Endothelial cell of umbilical vein (primary cell): ENCODE data around the gene PCDH15. TPM values are rescaled to one million over a fixed set of nuclear protein-coding genes. Genes with fewer than 3 reads are reported as not detected.

Experiments used
- BruUV-seq: library from RNA; stranded (reverse); fragments of 400-500 nt; replicated peaks from 2 replicates; lab custom pipeline; 2021; lab: Mats Ljungman, UMichigan
- CTCF ChIA-PET: fragments of 300-600, 350-600 bp; sonication (Branson Sonifier 250); formaldehyde crosslinking; loops from one replicate; lab custom pipeline; 2021; ENCODE audit warnings: antibody characterized with exemption, inconsistent platforms; lab: Charles Lee
- POLR2A ChIA-PET: fragments of 300-600, 350-600 bp; sonication (Branson Sonifier 250); formaldehyde crosslinking; loops from one replicate; lab custom pipeline; 2021; ENCODE audit warnings: antibody characterized with exemption, inconsistent platforms; lab: Charles Lee
- DNase-seq: peaks from one replicate; pipeline ENCODE4 v3.0.0-alpha.2; 2011; ENCODE audit warnings: low read depth, low spot score
- FAIRE-seq: peaks from 2 replicates; lab custom pipeline; 2011; peaks lifted over from hg19 to GRCh38; lab: Jason Lieb, UNC
- H2AFZ ChIP-seq: 2 replicates; pipeline ENCODE4 v1.6.0; 2012; ENCODE audit warnings: low read depth, low read length, control low read depth, inconsistent platforms
- H3K27ac ChIP-seq: 2 replicates; pipeline ENCODE4 v1.5.1; 2011; ENCODE audit warnings: low read depth, mild to moderate bottlenecking, control low read depth, low read length, moderate library complexity; ENCODE audit not compliant: insufficient read depth
- H3K27me3 ChIP-seq, 2 experiments: 2 replicates each; pipeline versions ENCODE4 v1.6.0 to v1.6.1; 2011; ENCODE audit warnings: low read length in 2 of 2, mixed read lengths in 1 of 2; ENCODE audit not compliant: control insufficient read depth in 2 of 2, insufficient read depth in 2 of 2
- H3K36me3 ChIP-seq, 2 experiments: 2 replicates in 1 of 2; 3 replicates in 1 of 2; pipeline ENCODE4 v1.5.1; 2011; ENCODE audit warnings: low read length in 2 of 2, mild to moderate bottlenecking in 1 of 2, moderate library complexity in 1 of 2; ENCODE audit not compliant: control insufficient read depth in 2 of 2, insufficient read depth in 2 of 2; ENCODE audit errors: extremely low read depth in 1 of 2
- H3K4me1 ChIP-seq: 3 replicates; pipeline ENCODE4 v1.5.1; 2011; ENCODE audit warnings: mild to moderate bottlenecking, low read length; ENCODE audit not compliant: control insufficient read depth, insufficient read depth; ENCODE audit errors: extremely low read depth
- H3K4me2 ChIP-seq: 2 replicates; pipeline ENCODE4 v1.6.1; 2011; ENCODE audit warnings: low read length, control low read depth, mixed read lengths; ENCODE audit not compliant: insufficient read depth
- H3K4me3 ChIP-seq, 3 experiments: fragments of 200-600 bp in 1 of 3; sonication (generic), shearing (Covaris generic) in 1 of 3; replicated peaks in 1 of 3; 2 replicates each; pipeline ENCODE4 v1.5.1; 2011 to 2016; ENCODE audit warnings: control low read depth in 3 of 3, low read length in 3 of 3, mild to moderate bottlenecking in 2 of 3, inconsistent platforms in 1 of 3, low read depth in 1 of 3, moderate library complexity in 1 of 3; ENCODE audit not compliant: insufficient read depth in 1 of 3
- H3K79me2 ChIP-seq: 2 replicates; pipeline ENCODE4 v1.6.0; 2012; ENCODE audit warnings: low read length, inconsistent platforms; ENCODE audit not compliant: control insufficient read depth, insufficient read depth
- H3K9ac ChIP-seq: replicated peaks from 2 replicates; pipeline ENCODE3; 2011; ENCODE audit warnings: low read length, control low read depth; ENCODE audit not compliant: insufficient read depth; ENCODE audit errors: extremely low read depth
- H3K9me1 ChIP-seq: replicated peaks from 3 replicates; pipeline ENCODE4 v1.6.0; 2011; ENCODE audit warnings: mild to moderate bottlenecking, low read length; ENCODE audit not compliant: control insufficient read depth, insufficient read depth; ENCODE audit errors: extremely low read depth
- H3K9me3 ChIP-seq: replicated peaks from 2 replicates; pipeline ENCODE4 v1.5.1; 2012; ENCODE audit warnings: low read length, inconsistent platforms; ENCODE audit not compliant: control insufficient read depth, insufficient read depth
- H4K20me1 ChIP-seq: replicated peaks from 2 replicates; pipeline ENCODE3; 2011; ENCODE audit warnings: mild to moderate bottlenecking, low read length; ENCODE audit not compliant: control insufficient read depth, insufficient read depth; ENCODE audit errors: extremely low read depth
- CTCF ChIP-seq, 2 donors: IDR thresholded peaks; 1 replicate in 1 of 2; 2 replicates in 1 of 2; pipeline ENCODE4 v1.5.1; 2011; ENCODE audit warnings: low read length in 2 of 2, mild to moderate bottlenecking in 2 of 2, moderate library complexity in 2 of 2, control low read depth in 1 of 2, inconsistent platforms in 1 of 2, low read depth in 1 of 2; ENCODE audit not compliant: insufficient read depth in 1 of 2; ENCODE audit errors: extremely low read depth in 1 of 2
- EZH2 ChIP-seq: IDR thresholded peaks from 2 replicates; pipeline ENCODE4 v1.6.1; 2012; ENCODE audit warnings: borderline replicate concordance, low read depth, mild to moderate bottlenecking, moderate library complexity, low read length, inconsistent platforms; ENCODE audit not compliant: severe bottlenecking
- FOS ChIP-seq: IDR thresholded peaks from 2 replicates; pipeline ENCODE4 v1.6.1; 2011; ENCODE audit warnings: mild to moderate bottlenecking, low read length, moderate library complexity, borderline replicate concordance; ENCODE audit not compliant: insufficient read depth
- GATA2 ChIP-seq: IDR thresholded peaks from 2 replicates; pipeline ENCODE4 v1.7.0; 2011; ENCODE audit warnings: low read depth, mild to moderate bottlenecking, moderate library complexity, mixed read lengths, low read length; ENCODE audit not compliant: insufficient read length, insufficient read depth
- JUN ChIP-seq: IDR thresholded peaks from 2 replicates; pipeline ENCODE4 v1.6.1; 2011; ENCODE audit warnings: borderline replicate concordance, low read depth; ENCODE audit not compliant: insufficient read length, insufficient read depth
- MAX ChIP-seq: IDR thresholded peaks from 2 replicates; pipeline ENCODE4 v1.6.1; 2011; ENCODE audit not compliant: insufficient read depth, insufficient read length
- MYC ChIP-seq: IDR thresholded peaks from one replicate; pipeline ENCODE4 v1.6.1; 2011; ENCODE audit warnings: mild to moderate bottlenecking, low read depth, low read length
- POLR2A ChIP-seq: IDR thresholded peaks from 2 replicates; pipeline ENCODE4 v1.6.1; 2012; ENCODE audit warnings: low read depth, mild to moderate bottlenecking, control low read depth, low read length
- POLR2AphosphoS5 ChIP-seq: IDR thresholded peaks from 2 replicates; pipeline ENCODE4 v1.6.1; 2012; ENCODE audit warnings: low read depth, mild to moderate bottlenecking, control low read depth, low read length, moderate library complexity; ENCODE audit not compliant: insufficient read depth
- dilution Hi-C: fragments of 300-500 bp; cut with MboI; formaldehyde crosslinking; loops from one replicate; pipeline ENCODE4 v1.15.0; 2019; ENCODE audit warnings: low sequenced_read_pairs; ENCODE audit not compliant: extremely low pct_ligation_motif_present
- intact Hi-C: fragments of 100-400 bp; cut with micrococcal nuclease; formaldehyde crosslinking; loops from one replicate; pipeline ENCODE4 v1.10.0; 2022
- polyA plus RNA-seq, 4 experiments: library from polyadenylated mRNA; depleted of rRNA in 3 of 4; stranded (reverse) in 3 of 4; unstranded in 1 of 4; fragments of >200 nt; gene quantifications; 2 replicates each; pipeline versions ENCODE4 v1.2.1 to v1.2.3, GENCODE V29; 2011 to 2012; ENCODE audit warnings: missing spikeins in 1 of 4
- total RNA-seq: library from RNA; stranded (reverse); gene quantifications from 2 replicates; pipeline ENCODE4 v1.2.3, GENCODE V29; 2021

The PCDH15 gene
- total and polyA plus RNA-seq, 2 donors (not counting 3 experiments of a cell fraction or from before 2014, with no cell fraction given): 0.04 TPM; not detected in 1

GRCh38 chr10:53899463-53900160, 901.4 kb downstream of the PCDH15 start:
- FAIRE-seq (no peak), DNase-seq (no peak)
- Histone ChIP-seq H3K4me3 (no peak overlapping the region), H3K36me3 (no peaks in the 10 kb centered on the region), H2AFZ (no peak overlapping the region), H4K20me1 (no peaks in the 10 kb centered on the region), H3K9ac (no peak overlapping the region), H3K27me3 (no peaks in the 10 kb centered on the region), H3K4me1 (no peaks in the 10 kb centered on the region), H3K4me2 (no peak overlapping the region), H3K79me2 (no peaks in the 10 kb centered on the region), H3K9me1 (no peaks in the 10 kb centered on the region), H3K9me3 (no peaks in the 10 kb centered on the region), H3K27ac (no peak overlapping the region)
- POLR2A ChIA-PET: no interaction called here
- intact Hi-C loops (no loop called here), dilution Hi-C loops (no loop called here)
- no TSS peak for BruUV-seq
- TF ChIP-seq POLR2A (no peak), EZH2 (no peak), JUN (no peak), GATA2 (no peak), CTCF (IDR thresholded peaks at IDR 0.05; ENCODE audit: extremely low read depth in 1 of 2, insufficient read depth in 1 of 2, low read depth in 1 of 2, low read length in 2 of 2) (no peak), POLR2AphosphoS5 (no peak), MAX (no peak), FOS (no peak), MYC (no peak)
- CTCF ChIA-PET: no interaction called here
